AG09319 (cell line): ENCODE measurements around the gene FPGS.

Source experiments
- DNase-seq: peaks from one replicate; pipeline ENCODE4 v3.0.0-alpha.2; 2010; ENCODE audit warnings: low read depth; ENCODE audit errors: extremely low read depth
- CTCF ChIP-seq: IDR thresholded peaks from 2 replicates; pipeline ENCODE4 v1.5.1; 2011; ENCODE audit warnings: low read depth, mild to moderate bottlenecking, inconsistent platforms, low read length, moderate library complexity

Gene FPGS

GRCh38 chr9:127785023-127785932, 17.4 kb upstream of the FPGS start:
- peak; percentile 73 for TF ChIP-seq CTCF
- DNase-seq, result no peak

GRCh38 chr9:127785933-127786772, 16.5 kb upstream of the FPGS start, which contains the start of gene CDK9:
Gene CDK9 (plus strand): TSS chr9:127786034. CDS start chr9:127786149, 115 bp downstream.
- peak; percentile 69 for DNase-seq
- TF ChIP-seq CTCF, result no peak

GRCh38 chr9:127786773-127787104, 15.9 kb upstream of the FPGS start:
- no peak for DNase-seq
- TF ChIP-seq CTCF, result peak; percentile 49

- no peak for TF ChIP-seq CTCF
- no peak for DNase-seq
Measured at GRCh38 chr9:127788337-127789011, 14.2 kb upstream of the FPGS start.

- DNase-seq, result no peak
- TF ChIP-seq CTCF, result no peak
Measured at GRCh38 chr9:127789179-127789578, 13.5 kb upstream of the FPGS start.

GRCh38 chr9:127790094-127790855, 12.4 kb upstream of the FPGS start:
- TF ChIP-seq CTCF, result no peak
- DNase-seq, result no peak
